Activated T-helper 1 cell treated with anti-CD3 and anti-CD28 coated beads, Interleukin-2, amount 50 U/mL, for 16 hours (primary cell): ENCODE measurements around the gene WDR86.
A peak's percentile ranks its signal among the peaks of the same experiment; 100 is the strongest.

Source experiments
- DNase-seq, 2 donors: peaks; one replicate each; pipeline ENCODE4 v3.0.0-alpha.2; 2020; ENCODE audit warnings: low read depth in 1 of 2, low spot score in 1 of 2

WDR86 gene

GRCh38 chr7:151427705-151428377 lies 18.0 kb upstream of the WDR86 start:
- DNase-seq = no peak

DNA sequence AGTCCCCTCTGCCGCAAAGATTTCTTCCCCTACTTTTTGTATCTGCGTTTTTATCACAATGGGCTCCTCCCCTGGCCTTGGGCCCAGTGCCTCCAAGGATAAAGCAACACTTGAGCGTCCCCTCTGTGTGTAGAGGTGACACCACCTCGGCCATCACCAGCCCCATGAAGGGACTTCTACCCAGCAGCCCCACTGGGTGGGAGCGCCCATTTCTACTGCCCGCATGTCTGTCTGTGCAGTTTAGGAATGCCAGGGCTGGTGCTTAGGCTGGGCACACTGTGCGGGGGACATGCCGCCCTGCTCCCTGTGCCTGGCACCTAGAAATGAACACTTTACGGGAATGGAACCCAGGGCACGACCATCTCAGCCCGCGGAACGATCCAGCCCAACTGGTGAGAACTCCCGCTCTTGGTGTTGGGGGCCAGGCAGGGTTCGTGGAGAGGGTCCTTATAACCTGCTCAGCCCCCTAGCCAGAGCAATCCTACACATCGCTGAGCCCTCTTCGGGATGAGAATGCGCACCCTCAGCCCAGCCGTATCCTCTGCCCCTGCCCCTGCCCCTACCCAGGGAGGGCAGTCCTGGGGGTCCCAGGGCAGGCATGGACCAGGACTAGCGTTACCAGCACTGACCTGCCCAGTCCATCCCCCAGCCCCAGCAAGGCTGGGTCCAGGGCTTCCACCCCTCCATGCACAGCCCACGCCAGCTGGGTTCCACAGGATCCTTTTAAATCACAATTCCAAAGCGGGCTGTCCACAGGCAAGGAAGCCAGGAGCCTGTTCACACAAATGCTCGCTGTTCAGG lies 17.3 kb upstream of the WDR86 start:
- DNase-seq = no peak

DNA sequence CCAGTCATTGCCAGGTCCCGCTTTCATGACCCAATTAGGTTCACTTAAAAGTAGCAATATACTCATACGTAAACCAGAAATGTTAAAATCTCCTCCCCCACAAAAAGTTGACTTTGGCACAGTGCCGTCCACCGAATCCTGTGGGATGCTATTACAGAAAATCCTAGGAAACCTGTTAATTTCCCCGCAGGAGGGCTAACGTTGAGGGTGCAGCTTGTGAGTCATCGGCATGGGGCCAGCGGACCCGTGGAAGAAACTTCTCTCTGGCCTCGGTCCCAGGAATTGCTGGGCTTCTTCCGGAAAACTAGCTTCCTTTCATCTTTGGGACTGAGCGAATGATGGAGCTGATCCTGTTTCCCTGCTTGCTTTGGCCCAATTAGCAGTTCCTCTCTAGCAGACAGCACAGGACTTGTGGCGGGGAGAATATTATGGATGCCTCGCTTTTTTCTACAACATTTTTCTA lies 16.6 kb upstream of the WDR86 start:
- DNase-seq = no peak

- no peak for DNase-seq
Measured at GRCh38 chr7:151425670-151426440, 16.0 kb upstream of the WDR86 start.

GRCh38 chr7:151424799-151425198 lies 15.0 kb upstream of the WDR86 start:
- DNase-seq = no peak

- DNase-seq = no peak
Measured at GRCh38 chr7:151423936-151424335, 14.1 kb upstream of the WDR86 start.

- no peak for DNase-seq
Measured at GRCh38 chr7:151423226-151423625, 13.4 kb upstream of the WDR86 start.

DNA sequence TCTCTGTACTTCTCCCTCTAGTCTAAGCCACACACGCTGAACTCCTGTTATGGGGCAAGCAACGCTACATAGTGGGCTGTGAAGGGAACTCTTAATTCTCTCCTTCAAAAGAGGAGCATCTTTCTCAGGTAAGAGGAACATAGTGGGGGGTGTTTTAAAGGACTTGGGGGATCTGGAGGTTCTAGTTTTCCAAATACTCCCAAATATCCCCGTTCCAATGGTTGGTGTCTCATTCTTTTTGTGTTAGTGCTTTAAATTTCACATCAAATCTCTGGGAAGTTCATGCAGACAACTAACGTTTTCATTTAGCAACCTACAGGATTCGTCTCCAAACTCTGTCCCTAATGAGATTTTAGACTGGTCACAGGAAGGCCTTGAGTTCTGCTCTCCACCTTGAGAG lies 12.4 kb upstream of the WDR86 start:
- no peak for DNase-seq

GRCh38 chr7:151420144-151420543 lies 10.3 kb upstream of the WDR86 start:
- no peak for DNase-seq

GRCh38 chr7:151416941-151417315 lies 7.1 kb upstream of the WDR86 start:
- no peak for DNase-seq

GRCh38 chr7:151416112-151416940 lies 6.5 kb upstream of the WDR86 start:
- DNase-seq = no peak

DNA sequence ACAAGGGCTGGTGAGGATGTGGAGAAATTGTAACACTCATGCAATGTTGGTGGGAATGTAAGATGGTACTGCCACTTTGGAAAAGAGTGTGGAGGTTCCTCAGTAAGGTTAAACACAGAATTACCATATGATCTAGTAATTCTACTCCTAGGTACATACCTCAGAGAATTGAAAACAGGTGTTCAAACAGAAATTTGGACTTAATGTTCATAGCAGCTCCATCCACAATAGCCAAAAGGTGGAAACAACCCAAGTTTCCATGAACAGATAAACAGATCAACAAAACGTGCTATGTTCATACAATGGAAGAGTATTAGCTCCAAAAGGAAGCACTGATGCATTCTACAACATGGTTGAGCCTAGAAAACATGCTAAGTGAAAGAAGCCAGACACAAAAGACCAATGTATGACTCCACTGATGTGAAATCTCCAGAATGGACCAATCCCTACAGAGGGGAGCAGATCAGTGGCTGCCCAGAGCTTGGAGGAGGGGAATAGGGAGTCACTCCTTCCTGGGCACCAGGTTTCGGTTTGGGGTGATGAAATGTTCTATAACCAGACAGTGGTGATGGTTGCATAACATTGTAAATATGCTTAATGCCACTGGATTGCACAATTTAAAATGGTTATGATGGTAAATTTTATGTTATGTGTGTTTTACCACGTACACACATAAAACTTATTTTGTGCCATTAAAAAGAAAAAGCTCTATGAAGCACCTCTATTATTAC lies 5.7 kb upstream of the WDR86 start:
- DNase-seq = no peak

GRCh38 chr7:151413241-151413640 lies 3.4 kb upstream of the WDR86 start:
- no peak for DNase-seq

GRCh38 chr7:151412318-151412717 lies 2.5 kb upstream of the WDR86 start:
- no peak for DNase-seq

DNA sequence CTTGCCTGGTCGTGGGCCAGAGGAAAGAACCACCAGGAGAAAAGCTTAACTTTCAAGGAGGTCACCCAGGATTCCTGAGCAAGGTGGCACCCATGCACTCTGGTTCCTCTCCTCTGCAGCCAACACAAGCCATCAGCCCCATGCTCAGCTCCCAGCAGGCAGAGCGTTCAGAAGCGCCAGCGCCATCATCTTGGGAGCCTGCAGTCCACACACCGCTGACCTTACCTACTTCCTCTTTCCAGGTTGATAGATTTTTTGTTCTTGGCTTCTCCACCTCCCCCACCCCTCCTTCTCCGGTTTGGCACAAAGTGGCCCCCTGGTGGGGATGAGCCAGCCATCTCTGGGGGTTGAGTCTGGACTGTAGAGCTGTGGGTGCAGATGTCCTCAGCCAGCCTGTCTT lies 1.7 kb upstream of the WDR86 start:
- DNase-seq = no peak

DNA sequence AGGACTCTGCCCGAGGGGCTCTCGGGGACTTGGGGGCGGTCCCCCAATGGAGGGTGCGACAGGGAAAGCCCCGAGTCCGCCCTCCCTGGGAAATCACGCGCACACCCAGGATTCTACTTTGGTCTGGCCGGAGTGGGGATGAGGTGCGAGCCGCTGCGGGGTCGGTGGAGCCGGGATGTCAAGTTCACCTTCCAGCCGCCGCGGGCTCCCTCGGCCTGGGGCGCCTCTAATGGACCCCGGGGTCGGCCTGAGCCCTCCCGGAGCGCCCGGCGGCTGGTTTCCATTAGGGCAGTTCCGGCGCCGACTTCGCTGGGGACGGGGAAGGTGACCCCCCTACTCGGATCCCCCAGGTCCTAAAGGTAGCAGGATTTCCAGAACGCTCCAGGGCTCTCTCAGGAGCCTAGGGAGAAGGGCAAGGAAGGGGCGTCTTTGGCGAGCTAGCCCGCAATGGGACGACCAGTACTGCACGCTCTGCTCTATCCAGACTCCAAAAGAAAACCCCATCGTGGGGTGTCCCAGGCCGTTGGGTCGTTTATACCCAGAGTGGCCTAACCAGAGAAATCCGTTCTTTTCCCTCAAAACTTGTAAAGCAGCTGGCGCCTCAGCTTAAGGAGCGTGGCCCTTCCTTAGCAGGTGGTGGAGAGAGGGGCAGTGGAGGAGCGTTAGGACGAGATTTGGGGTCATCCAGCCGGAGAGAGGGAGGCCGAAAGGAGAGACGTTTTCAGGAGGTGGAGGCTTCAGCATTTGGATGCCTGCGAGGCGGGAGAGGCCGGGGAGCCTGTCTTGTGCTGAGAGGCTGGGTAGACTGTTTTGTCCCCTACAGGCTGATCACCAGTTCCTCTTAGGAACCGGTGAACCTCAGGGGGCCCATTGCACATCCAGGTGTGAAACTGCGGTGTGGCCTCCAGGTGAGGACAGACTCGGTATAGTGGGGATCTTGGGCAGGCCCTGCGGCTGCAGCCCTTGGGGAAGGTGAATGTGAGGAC lies 860 bp upstream of the WDR86 start:
- no peak for DNase-seq

DNA sequence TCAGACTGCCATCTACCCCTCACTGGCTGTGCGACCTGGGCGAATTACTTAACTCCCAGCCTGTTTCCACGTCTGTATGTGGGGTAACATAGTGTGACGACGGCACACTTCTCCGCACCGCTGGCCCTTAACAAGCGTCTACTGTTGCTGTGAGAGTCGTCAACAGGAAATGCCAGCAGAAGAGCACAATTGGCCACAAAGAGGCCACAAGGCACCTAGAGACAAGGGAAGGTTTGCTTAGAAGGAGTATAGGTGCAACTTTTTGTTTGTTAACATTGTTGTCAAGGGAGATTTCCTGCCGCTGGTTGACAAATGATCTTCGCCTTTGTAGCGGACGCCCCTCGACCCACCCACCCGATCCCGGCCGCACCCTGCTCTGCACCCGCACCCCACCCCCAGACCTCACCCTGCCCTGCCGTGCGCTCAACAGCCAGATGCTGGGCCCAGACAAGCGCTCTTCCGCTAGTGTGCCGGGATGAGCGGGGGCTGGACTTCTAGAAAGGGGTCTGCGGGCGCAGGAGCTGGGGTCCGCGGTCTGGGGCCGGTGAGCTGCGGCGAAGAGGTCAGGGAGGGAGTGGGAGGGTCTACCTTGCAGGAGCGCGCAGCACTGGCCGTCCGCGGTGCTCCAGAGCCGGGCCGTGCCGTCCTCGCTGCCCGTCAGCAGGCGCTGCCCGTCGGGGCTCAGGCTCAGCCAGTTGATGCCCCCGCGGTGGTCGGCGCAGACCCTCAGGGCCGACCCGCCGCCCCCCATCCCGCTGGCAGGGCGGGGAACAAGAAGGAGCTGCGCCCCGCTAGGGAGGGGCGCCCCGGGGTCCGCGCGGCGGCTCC lies 785 bp downstream of the WDR86 start:
- DNase-seq = peak; percentile 39 to 42

GRCh38 chr7:151408498-151408838 lies 1.4 kb downstream of the WDR86 start:
- no peak for DNase-seq
